Muscle of leg (tissue), 11 donors: Measurements from ENCODE around the gene TMOD4. TPM values are rescaled to one million over a fixed set of nuclear protein-coding genes. Genes with fewer than 3 reads are reported as not detected.

Source experiments
- DNase-seq: peaks from one replicate; pipeline ENCODE4 v3.0.0; 2013
- H3K27ac ChIP-seq: one replicate; pipeline ENCODE4 v1.5.1; 2013; ENCODE audit warnings: mild to moderate bottlenecking, low read length, control low read depth
- H3K27me3 ChIP-seq: one replicate; pipeline ENCODE4 v1.6.1; 2013; ENCODE audit warnings: low read length; ENCODE audit not compliant: control insufficient read depth, insufficient read depth
- H3K36me3 ChIP-seq: one replicate; pipeline ENCODE4 v1.6.1; 2013; ENCODE audit warnings: low read length; ENCODE audit not compliant: control insufficient read depth, insufficient read depth
- H3K4me1 ChIP-seq: one replicate; pipeline ENCODE4 v1.6.1; 2013; ENCODE audit warnings: low read length; ENCODE audit not compliant: control insufficient read depth, insufficient read depth
- H3K4me3 ChIP-seq: one replicate; pipeline ENCODE4 v1.5.1; 2013; ENCODE audit warnings: low read length, control low read depth
- H3K9me3 ChIP-seq: replicated peaks from 2 replicates; pipeline ENCODE4 v1.6.1; 2013; ENCODE audit warnings: low read depth, low read length; ENCODE audit not compliant: control insufficient read depth
- WGBS: methylation state at CpG from one replicate; pipeline ENCODE4 v1.1.5; 2013; ENCODE audit warnings: missing lambda C conversion rate; ENCODE audit not compliant: insufficient coverage; 5-methylcytosine and 5-hydroxymethylcytosine counted together
- polyA plus RNA-seq, 8 donors: library from polyadenylated mRNA; unstranded; fragments of 120-200 nt; gene quantifications; one replicate each; pipeline versions ENCODE4 v1.2.1 to v1.2.3, GENCODE V29; 2013; ENCODE audit warnings: inconsistent platforms in 1 of 8, low replicate concordance in 1 of 8; ENCODE audit not compliant: insufficient read length in 8 of 8, insufficient read depth in 1 of 8
- total RNA-seq: library from RNA; stranded (reverse); fragments of 120-200 nt; gene quantifications from one replicate; pipeline ENCODE4 v1.2.4, GENCODE V29; 2013

TMOD4 gene
- total and polyA plus RNA-seq, 9 donors: 15.2 to 38.4 (median 21.6) TPM

GRCh38 chr1:151159373-151159772 is 16.4 kb downstream of the TMOD4 start:
- Histone ChIP-seq H3K4me1 (peaks cover 1% of the 10 kb centered on the region), H3K9me3 (no peaks in the 10 kb centered on the region), H3K27ac (no peak overlapping the region), H3K36me3 (peaks cover 47% of the 10 kb centered on the region), H3K27me3 (no peaks in the 10 kb centered on the region), H3K4me3 (no peak overlapping the region)
- DNase-seq: peak; percentile 50

GRCh38 chr1:151158751-151159251 is 17.0 kb downstream of the TMOD4 start:
- H3K36me3 ChIP-seq: peaks cover 47% of the 10 kb centered on the region
- no peaks in the 10 kb centered on the region for H3K27me3 ChIP-seq
- no peak overlapping the region for H3K4me3 ChIP-seq
- H3K4me1 ChIP-seq: no peaks in the 10 kb centered on the region
- WGBS: 87% methylated on average over 20 of the region's 22 CpGs
- DNase-seq: no peak
- no peaks in the 10 kb centered on the region for H3K9me3 ChIP-seq
- H3K27ac ChIP-seq: no peak overlapping the region

GRCh38 chr1:151158326-151158725 is 17.5 kb downstream of the TMOD4 start:
- no peak overlapping the region for H3K4me3 ChIP-seq
- H3K27me3 ChIP-seq: no peaks in the 10 kb centered on the region
- H3K36me3 ChIP-seq: peaks cover 47% of the 10 kb centered on the region
- 76% methylated on average over 5 of the region's 5 CpGs for WGBS
- no peak overlapping the region for H3K27ac ChIP-seq
- DNase-seq: no peak
- no peaks in the 10 kb centered on the region for H3K4me1 ChIP-seq
- no peaks in the 10 kb centered on the region for H3K9me3 ChIP-seq

GRCh38 chr1:151157067-151157531 is 18.7 kb downstream of the TMOD4 start:
- Histone ChIP-seq H3K36me3 (peaks cover 47% of the 10 kb centered on the region), H3K4me1 (no peaks in the 10 kb centered on the region), H3K27ac (no peak overlapping the region), H3K27me3 (no peaks in the 10 kb centered on the region), H3K4me3 (peak overlapping the region; percentile 21), H3K9me3 (no peaks in the 10 kb centered on the region)
- peak; percentile 55 for DNase-seq
- 85% methylated on average over 4 of the region's 6 CpGs for WGBS

GRCh38 chr1:151156515-151156819 is 19.3 kb downstream of the TMOD4 start, which contains the start of gene TNFAIP8L2:
TNFAIP8L2 (plus strand) TSS chr1:151156649; CDS start chr1:151158698, 2,049 bp downstream.
- Histone ChIP-seq H3K9me3 (no peaks in the 10 kb centered on the region), H3K27ac (peak within 1 kb of the TSS; percentile 7), H3K4me3 (peak within 1 kb of the TSS; percentile 21), H3K27me3 (no peaks in the 10 kb centered on the region), H3K36me3 (peaks cover 43% of the 10 kb centered on the region), H3K4me1 (no peaks in the 10 kb centered on the region)
- no peak for DNase-seq
- WGBS: 57% methylated on average over 1 of the region's 4 CpGs

GRCh38 chr1:151147665-151148064 is 28.1 kb downstream of the TMOD4 start:
- peaks cover 40% of the 10 kb centered on the region for H3K4me1 ChIP-seq
- H3K27me3 ChIP-seq: no peaks in the 10 kb centered on the region
- no peak overlapping the region for H3K4me3 ChIP-seq
- H3K9me3 ChIP-seq: no peaks in the 10 kb centered on the region
- peaks cover 8% of the 10 kb centered on the region for H3K36me3 ChIP-seq
- no peak for DNase-seq
- H3K27ac ChIP-seq: no peak overlapping the region
- no CpG with 5 or more reads among the region's 2 CpGs for WGBS

- H3K4me3 ChIP-seq: peak overlapping the region; percentile 93
- peaks cover 14% of the 10 kb centered on the region for H3K36me3 ChIP-seq
- DNase-seq: no peak
- peaks cover 45% of the 10 kb centered on the region for H3K4me1 ChIP-seq
- H3K9me3 ChIP-seq: no peaks in the 10 kb centered on the region
- WGBS: no CpG with 5 or more reads among the region's 7 CpGs
- H3K27me3 ChIP-seq: no peaks in the 10 kb centered on the region
- H3K27ac ChIP-seq: peak overlapping the region; percentile 85
Observed at GRCh38 chr1:151147132-151147503, 28.7 kb downstream of the TMOD4 start.

- Histone ChIP-seq H3K4me1 (peaks cover 47% of the 10 kb centered on the region), H3K27ac (peak within 1 kb of the TSS; percentile 95), H3K36me3 (peaks cover 16% of the 10 kb centered on the region), H3K4me3 (peak within 1 kb of the TSS; percentile 93), H3K27me3 (no peaks in the 10 kb centered on the region), H3K9me3 (no peaks in the 10 kb centered on the region)
- WGBS: under 1% methylated on average over 59 of the region's 61 CpGs
- DNase-seq: peak; percentile 98
Observed at GRCh38 chr1:151146412-151147131, 29.2 kb downstream of the TMOD4 start, which contains the start of gene SEMA6C. SEMA6C (minus strand) TSS chr1:151146631; CDS start chr1:151142621, 4,010 bp downstream.

GRCh38 chr1:151146072-151146411 is 29.7 kb downstream of the TMOD4 start:
- peak overlapping the region; percentile 95 for H3K27ac ChIP-seq
- no peaks in the 10 kb centered on the region for H3K9me3 ChIP-seq
- peak overlapping the region; percentile 93 for H3K4me3 ChIP-seq
- no peak for DNase-seq
- peaks cover 47% of the 10 kb centered on the region for H3K4me1 ChIP-seq
- H3K27me3 ChIP-seq: no peaks in the 10 kb centered on the region
- WGBS: 0% methylated on average over 23 of the region's 26 CpGs
- peaks cover 19% of the 10 kb centered on the region for H3K36me3 ChIP-seq

- H3K27me3 ChIP-seq: no peaks in the 10 kb centered on the region
- H3K4me3 ChIP-seq: peak overlapping the region; percentile 93
- peaks cover 47% of the 10 kb centered on the region for H3K4me1 ChIP-seq
- no peaks in the 10 kb centered on the region for H3K9me3 ChIP-seq
- H3K36me3 ChIP-seq: peaks cover 22% of the 10 kb centered on the region
- 3% methylated on average over 39 of the region's 43 CpGs for WGBS
- DNase-seq: peak; percentile 72
- H3K27ac ChIP-seq: peak overlapping the region; percentile 95
Observed at GRCh38 chr1:151145304-151146071, 30.3 kb downstream of the TMOD4 start.
